ENCODE data around the gene POM121C.
"Not testable (repeated sequence)": the region's sequence is repeated elsewhere in the genome, so short reads cannot be mapped to it uniquely, and the experiment has no call there.

POM121C gene

DNA sequence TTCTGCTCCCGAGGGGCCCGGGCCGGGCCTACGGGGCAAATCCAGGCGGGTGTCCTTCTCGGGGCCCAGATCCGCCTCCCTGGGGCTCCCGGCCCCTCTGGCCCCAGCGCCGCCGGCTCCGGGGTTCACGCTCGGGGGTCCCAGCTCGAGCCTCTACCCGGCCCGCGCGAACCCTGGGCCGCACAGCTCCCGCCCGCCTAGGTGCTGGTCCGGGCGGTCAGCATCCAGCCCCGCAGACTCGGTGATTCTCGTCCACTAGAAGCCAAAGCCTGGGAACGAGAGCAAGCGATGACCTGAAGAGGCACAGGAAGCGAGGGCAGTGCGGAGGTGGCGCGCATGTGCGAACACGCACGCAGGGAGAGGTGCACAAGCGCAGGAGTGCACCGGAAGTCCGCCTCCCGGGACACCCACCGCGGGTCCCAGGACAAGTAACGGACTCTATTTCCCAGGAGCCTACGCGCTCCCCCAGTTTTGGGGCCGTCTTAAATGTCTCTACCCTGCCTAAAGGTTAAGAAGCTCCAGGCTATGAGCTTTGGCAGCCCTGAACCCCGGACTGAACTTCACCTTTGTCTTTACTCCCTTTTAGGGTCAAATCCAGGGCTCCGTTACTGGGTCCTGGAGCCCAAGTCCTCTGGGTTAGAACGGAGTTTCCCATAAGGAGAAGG lies at the start of gene POM121C:
Gene POM121C, minus strand, starts transcription at position 321 of the 665 bp plus-strand sequence. CDS start 44,803 bp downstream, outside the sequence.
- peak; percentile 80 for DNase-seq

GRCh38 chr7:75534727-75535307 lies 48.7 kb upstream of the POM121C start:
- no peak for DNase-seq

DNA sequence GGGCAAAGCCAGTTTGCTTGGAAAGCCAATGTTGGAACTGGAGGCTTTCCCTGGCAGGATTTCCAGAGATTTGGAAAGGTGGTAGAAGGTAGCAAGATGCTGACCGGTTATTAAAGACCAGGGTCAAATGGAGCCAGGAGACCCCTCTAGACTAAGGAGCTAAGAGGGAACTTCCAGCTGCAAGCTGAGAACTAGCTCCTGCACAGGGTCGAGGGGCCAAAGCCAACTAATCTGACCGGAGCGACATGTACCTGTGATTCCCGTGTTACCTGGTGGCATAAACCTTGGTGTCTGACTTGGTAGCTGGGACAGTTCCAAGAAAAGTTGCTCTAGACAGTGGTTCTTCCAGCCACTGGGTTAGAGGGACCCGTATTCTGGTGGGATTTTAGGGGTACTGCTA lies 47.8 kb upstream of the POM121C start:
- DNase-seq, result no peak

GRCh38 chr7:75532639-75533038 lies 46.5 kb upstream of the POM121C start:
- no peak for DNase-seq

GRCh38 chr7:75531359-75531821 lies 45.3 kb upstream of the POM121C start:
- DNase-seq, result no peak

DNA sequence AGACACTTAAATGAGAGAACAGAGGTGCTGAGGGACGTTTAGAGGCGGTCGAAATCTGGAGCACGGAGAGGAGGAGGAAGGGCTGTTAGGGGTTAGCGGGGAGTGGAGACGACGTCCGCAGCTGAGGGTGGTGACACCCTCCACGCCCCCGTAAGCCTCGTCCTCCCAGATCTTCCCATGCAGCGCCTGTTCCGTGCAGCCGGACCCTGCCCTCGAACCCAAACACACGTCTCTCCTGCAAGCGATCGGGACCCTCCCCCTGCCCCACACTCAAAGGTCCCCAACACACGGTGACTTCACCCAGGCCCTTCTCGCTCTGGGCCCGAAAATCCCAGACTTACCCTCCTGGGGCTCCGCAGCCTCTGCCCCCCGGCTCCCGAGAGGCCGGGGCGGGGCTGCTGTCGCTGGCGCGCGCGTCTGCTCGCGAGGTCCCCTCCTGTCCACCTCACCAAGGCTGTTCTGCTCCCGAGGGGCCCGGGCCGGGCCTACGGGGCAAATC lies 41.2 kb upstream of the POM121C start:
- not testable (repeated sequence) for DNase-seq

- not testable (repeated sequence) for DNase-seq
Measured at GRCh38 chr7:75521727-75522126, 35.6 kb upstream of the POM121C start.

DNA sequence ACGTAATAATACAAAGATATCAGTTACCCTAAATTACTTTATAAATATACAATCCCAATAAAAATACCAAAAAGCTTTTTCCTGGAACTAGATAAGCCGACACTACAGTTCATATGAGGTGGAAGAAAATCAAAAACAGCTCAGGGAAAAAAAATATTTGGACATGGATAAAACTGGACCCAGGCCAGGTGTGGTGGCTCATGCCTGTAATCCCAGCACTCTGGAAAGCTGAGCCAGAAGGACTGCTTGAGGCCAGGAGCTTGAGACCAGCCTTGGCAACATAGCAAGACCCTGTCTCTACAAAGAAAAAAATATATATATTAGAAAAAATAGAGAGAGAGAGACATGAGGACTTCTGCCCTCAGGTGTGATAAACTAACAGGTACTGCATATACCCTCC lies 32.7 kb upstream of the POM121C start:
- DNase-seq, result not testable (repeated sequence)

- DNase-seq, result not testable (repeated sequence)
Measured at GRCh38 chr7:75509033-75509432, 22.9 kb upstream of the POM121C start.

GRCh38 chr7:75492020-75492419 lies 5.9 kb upstream of the POM121C start, which contains the start of gene SPDYE5:
Gene SPDYE5 (plus strand): TSS chr7:75492320. CDS start chr7:75494048, 1,728 bp downstream.
- DNase-seq, result not testable (repeated sequence)

- DNase-seq, result not testable (repeated sequence)
Measured at GRCh38 chr7:75485355-75485978, 632 bp downstream of the POM121C start.

- not testable (repeated sequence) for DNase-seq
Measured at GRCh38 chr7:75480313-75480712, 5.8 kb downstream of the POM121C start.

- not testable (repeated sequence) for DNase-seq
Measured at GRCh38 chr7:75477457-75477856, 8.6 kb downstream of the POM121C start.

DNA sequence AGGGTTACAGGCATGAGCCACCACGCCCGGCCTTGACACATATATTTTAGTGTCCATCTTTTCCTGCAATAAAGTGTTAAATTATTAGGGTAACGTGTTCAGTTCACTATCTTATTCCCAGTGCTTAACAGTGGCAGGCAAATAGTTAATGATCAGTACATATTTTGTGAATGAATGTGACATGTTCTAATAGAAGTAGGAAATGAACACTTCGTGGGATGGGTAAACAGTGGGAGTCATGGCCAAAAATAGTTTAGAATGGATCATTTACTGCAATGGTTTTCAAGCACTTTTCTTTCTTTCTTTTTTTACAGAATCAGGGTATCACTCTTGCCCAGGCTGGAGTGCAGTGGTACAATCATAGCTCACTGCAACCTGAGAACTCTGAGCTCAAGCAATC lies 15.9 kb downstream of the POM121C start:
- not testable (repeated sequence) for DNase-seq

DNA sequence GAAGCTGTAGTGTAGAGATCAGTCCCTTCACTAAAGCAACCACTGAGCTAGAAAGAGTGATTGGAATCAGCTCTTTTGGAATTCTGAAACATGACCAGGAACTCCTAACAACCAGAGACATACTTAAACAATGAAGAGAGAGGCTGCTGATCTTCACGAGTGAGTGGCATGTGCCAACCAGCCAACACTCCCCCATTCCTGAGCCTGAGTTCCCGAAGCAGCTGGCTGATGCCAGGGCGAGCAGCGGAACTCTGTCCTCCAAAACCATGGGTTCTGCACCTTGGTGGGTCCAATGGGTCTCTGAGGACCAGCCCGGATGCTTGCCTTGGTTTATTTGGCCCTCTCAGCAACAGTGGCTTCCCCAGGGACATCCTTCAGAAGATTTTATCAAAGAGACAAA lies 25.6 kb downstream of the POM121C start:
- not testable (repeated sequence) for DNase-seq

- not testable (repeated sequence) for DNase-seq
Measured at GRCh38 chr7:75458034-75458433, 28.1 kb downstream of the POM121C start.

DNA sequence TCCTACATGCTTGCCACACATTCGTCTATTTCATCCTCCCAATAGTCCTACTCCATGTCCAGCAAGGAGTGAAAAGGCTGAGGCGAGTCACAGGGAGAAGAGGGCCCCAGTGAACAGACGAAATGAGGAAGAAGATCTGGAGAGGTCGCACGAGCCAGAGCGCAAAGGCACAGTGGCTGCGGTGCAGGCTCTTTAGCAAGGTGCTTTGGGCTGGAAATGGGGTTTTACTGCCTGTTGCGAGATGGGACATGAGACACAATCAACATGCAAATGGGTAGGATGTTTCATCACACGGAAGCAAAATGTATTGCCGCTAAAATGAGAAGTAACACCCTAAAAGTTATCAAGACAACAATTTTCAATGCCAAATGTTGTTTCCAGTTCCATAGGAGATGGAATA lies 29.7 kb downstream of the POM121C start:
- DNase-seq, result not testable (repeated sequence)

DNA sequence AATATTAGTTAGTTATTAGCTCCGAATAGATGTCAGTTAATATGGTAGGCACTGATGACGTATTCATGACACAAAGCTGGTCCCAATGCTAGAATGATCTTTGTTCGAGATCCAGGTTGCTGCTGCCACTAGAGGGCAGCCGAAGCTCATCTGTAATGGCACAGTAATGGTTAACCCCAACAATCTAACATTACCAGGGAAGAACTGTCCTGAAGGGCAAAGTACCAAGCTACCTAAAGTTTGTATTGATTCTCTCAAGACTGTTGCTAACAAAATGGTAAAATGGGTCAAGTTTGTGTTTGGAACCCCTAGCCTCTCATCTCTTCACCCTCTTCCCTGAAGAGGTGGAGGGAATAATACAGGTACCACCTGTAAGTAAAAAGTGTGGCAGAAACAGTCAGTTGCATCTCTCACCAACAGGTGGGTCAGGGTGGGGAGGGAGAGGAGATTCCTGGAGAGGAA lies 33.6 kb downstream of the POM121C start:
- not testable (repeated sequence) for DNase-seq

DNA sequence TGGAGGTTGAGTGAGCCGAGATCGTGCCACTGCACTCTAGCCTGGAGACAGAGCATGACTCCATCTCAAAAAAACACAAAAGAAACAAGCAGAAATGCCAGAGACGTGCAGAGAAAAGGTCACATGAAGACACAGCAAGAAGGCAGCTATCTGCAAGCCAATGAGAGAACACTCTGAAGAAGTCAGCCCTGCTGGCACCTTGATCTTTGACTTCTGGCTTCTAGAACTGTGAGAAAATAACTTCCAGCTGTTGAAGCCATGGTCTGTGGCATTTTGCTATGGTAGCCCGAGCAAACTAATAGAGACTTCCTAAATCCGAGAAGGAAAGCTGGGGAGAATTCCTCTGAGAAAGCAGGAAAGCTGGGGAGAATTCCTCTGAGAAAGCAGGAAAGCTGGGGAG lies 36.2 kb downstream of the POM121C start:
- DNase-seq, result not testable (repeated sequence)

GRCh38 chr7:75442465-75443111 lies 43.5 kb downstream of the POM121C start:
- DNase-seq, result peak; percentile 19

- not testable (repeated sequence) for DNase-seq
Measured at GRCh38 chr7:75442101-75442464, 44.0 kb downstream of the POM121C start.

- not testable (repeated sequence) for DNase-seq
Measured at GRCh38 chr7:75439000-75439399, 47.1 kb downstream of the POM121C start.

DNA sequence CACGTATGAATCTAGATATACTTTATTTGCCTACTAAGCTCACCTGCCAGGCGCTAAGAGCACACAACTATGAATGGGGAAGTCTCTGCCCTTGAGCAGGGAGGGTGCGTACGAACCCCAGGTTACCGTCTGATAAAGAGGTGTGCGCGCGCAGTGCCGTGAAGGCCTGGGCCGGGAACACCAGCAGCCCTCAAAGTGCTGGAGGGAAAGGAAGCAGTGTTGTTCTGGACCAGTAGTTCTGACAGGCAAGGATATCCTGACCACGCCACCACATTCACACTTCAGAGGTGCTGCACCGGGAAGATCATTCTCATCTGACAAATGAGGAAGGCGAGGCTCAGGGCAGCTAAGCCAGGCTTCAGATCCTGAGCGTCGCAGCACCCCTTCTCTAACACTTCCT lies 62.6 kb downstream of the POM121C start:
- not testable (repeated sequence) for DNase-seq
